Measurements from ENCODE around the gene UNC13A. TPM values are rescaled to one million over a fixed set of nuclear protein-coding genes. Genes with fewer than 3 reads are reported as not detected.

The UNC13A gene
- total and polyA plus RNA-seq, 8 donors: under 0.01 to 2.2 (median 0.15) TPM; not detected in 1

- no peak for DNase-seq
- Histone ChIP-seq H3K4me1 (peaks cover 0 to 12% (median 6%) of the 10 kb centered on the region in 4 donors), H3K4me3 (no peak overlapping the region), H3K27me3 (peaks cover 12 to 80% (median 35%) of the 10 kb centered on the region in 3 donors), H3K36me3 (no peaks in the 10 kb centered on the region), H3K9me3 (peaks cover 0 to 5% (median 2%) of the 10 kb centered on the region in 4 donors), H3K27ac (no peak overlapping the region)
- WGBS, 5 donors: 17 to 34% (median 29%) methylated on average over 11 of the region's 11 CpGs
- no peak for TF ChIP-seq EP300 (IDR thresholded peaks at IDR 0.05)
- TF ChIP-seq CTCF (IDR thresholded peaks at IDR 0.05): no peak
- no peak for TF ChIP-seq POLR2A (IDR thresholded peaks at IDR 0.05)
- TF ChIP-seq POLR2AphosphoS5 (IDR thresholded peaks at IDR 0.05): no peak
- intact Hi-C loops (cut with DNase I; ENCODE audit: low total_unique reads): no loop called here
These were observed 71.5 kb downstream of the UNC13A start for GRCh38 chr19:17616686-17616960.

- H3K27ac ChIP-seq: no peak overlapping the region
- 17 to 33% (median 21%) methylated on average over 25 to 27 of the region's 27 CpGs for WGBS, 5 donors
- H3K4me1 ChIP-seq: peaks cover 0 to 12% (median 6%) of the 10 kb centered on the region in 4 donors
- no peaks in the 10 kb centered on the region for H3K36me3 ChIP-seq
- peak in 1 of 2 donors; percentile 28 for DNase-seq
- intact Hi-C loops (cut with DNase I; ENCODE audit: low total_unique reads): no loop called here
- TF ChIP-seq POLR2A (IDR thresholded peaks at IDR 0.05) (no peak), POLR2AphosphoS5 (IDR thresholded peaks at IDR 0.05) (no peak), CTCF (IDR thresholded peaks at IDR 0.05) (no peak), EP300 (IDR thresholded peaks at IDR 0.05) (no peak)
- H3K4me3 ChIP-seq: no peak overlapping the region
- H3K27me3 ChIP-seq: peaks cover 12 to 81% (median 35%) of the 10 kb centered on the region in 3 donors
- no peaks in the 10 kb centered on the region for H3K9me3 ChIP-seq
These were observed 72.1 kb downstream of the UNC13A start for GRCh38 chr19:17615889-17616685.

- Histone ChIP-seq H3K27me3 (peaks cover 12 to 66% (median 35%) of the 10 kb centered on the region in 3 donors), H3K27ac (no peak overlapping the region), H3K4me3 (no peak overlapping the region), H3K4me1 (peaks cover 0 to 12% (median 6%) of the 10 kb centered on the region in 4 donors), H3K36me3 (no peaks in the 10 kb centered on the region), H3K9me3 (no peaks in the 10 kb centered on the region)
- TF ChIP-seq CTCF (IDR thresholded peaks at IDR 0.05): no peak
- no peak for TF ChIP-seq EP300 (IDR thresholded peaks at IDR 0.05)
- no peak for TF ChIP-seq POLR2AphosphoS5 (IDR thresholded peaks at IDR 0.05)
- no peak for TF ChIP-seq POLR2A (IDR thresholded peaks at IDR 0.05)
- no peak for DNase-seq
- WGBS, 5 donors: 66 to 83% (median 74%) methylated on average over 5 to 12 of the region's 12 CpGs
- intact Hi-C loops (cut with DNase I; ENCODE audit: low total_unique reads): no loop called here
These were observed 73.7 kb downstream of the UNC13A start for GRCh38 chr19:17614476-17614875.

- intact Hi-C loops (cut with DNase I; ENCODE audit: low total_unique reads): no loop called here
- H3K27me3 ChIP-seq: peaks cover 12 to 49% (median 29%) of the 10 kb centered on the region in 3 donors
- 75 to 83% (median 81%) methylated on average over 7 of the region's 7 CpGs for WGBS, 5 donors
- H3K27ac ChIP-seq: no peak overlapping the region
- H3K4me3 ChIP-seq: no peak overlapping the region
- TF ChIP-seq POLR2AphosphoS5 (IDR thresholded peaks at IDR 0.05) (no peak), CTCF (IDR thresholded peaks at IDR 0.05) (no peak), POLR2A (IDR thresholded peaks at IDR 0.05) (no peak), EP300 (IDR thresholded peaks at IDR 0.05) (no peak)
- H3K9me3 ChIP-seq: no peaks in the 10 kb centered on the region
- H3K4me1 ChIP-seq: peaks cover 0 to 10% (median 6%) of the 10 kb centered on the region in 4 donors
- DNase-seq: no peak
- H3K36me3 ChIP-seq: no peaks in the 10 kb centered on the region
These were observed 76.5 kb downstream of the UNC13A start for GRCh38 chr19:17611462-17612244.

Measured in stomach (tissue), 9 donors.